Activated naive CD8-positive, alpha-beta T cell treated with anti-CD3 and anti-CD28 coated beads, Interleukin-2, amount 50 U/mL, for 16 hours (primary cell): Measurements from ENCODE around the gene DAPK2.
"Not testable (repeated sequence)": the region's sequence is repeated elsewhere in the genome, so short reads cannot be mapped to it uniquely, and the experiment has no call there.

Source experiments
- DNase-seq: peaks from one replicate; pipeline ENCODE4 v3.0.0-alpha.2; 2020; ENCODE audit warnings: low read depth, low spot score

Gene DAPK2

GRCh38 chr15:64046421-64047153 lies at the start of gene DAPK2:
TSS of gene DAPK2 (minus strand) at chr15:64046485. CDS start at chr15:64040261, 6,224 bp downstream.
- DNase-seq, result peak; percentile 24

- DNase-seq, result no peak
Measured at GRCh38 chr15:64095431-64095794, 49.1 kb upstream of the DAPK2 start.

- peak; percentile 81 for DNase-seq
Measured at GRCh38 chr15:64093627-64094417, 47.5 kb upstream of the DAPK2 start, which contains the start of gene CIAO2A. TSS of gene CIAO2A (minus strand) at chr15:64093838. CDS start at chr15:64093768, 70 bp downstream.

DNA sequence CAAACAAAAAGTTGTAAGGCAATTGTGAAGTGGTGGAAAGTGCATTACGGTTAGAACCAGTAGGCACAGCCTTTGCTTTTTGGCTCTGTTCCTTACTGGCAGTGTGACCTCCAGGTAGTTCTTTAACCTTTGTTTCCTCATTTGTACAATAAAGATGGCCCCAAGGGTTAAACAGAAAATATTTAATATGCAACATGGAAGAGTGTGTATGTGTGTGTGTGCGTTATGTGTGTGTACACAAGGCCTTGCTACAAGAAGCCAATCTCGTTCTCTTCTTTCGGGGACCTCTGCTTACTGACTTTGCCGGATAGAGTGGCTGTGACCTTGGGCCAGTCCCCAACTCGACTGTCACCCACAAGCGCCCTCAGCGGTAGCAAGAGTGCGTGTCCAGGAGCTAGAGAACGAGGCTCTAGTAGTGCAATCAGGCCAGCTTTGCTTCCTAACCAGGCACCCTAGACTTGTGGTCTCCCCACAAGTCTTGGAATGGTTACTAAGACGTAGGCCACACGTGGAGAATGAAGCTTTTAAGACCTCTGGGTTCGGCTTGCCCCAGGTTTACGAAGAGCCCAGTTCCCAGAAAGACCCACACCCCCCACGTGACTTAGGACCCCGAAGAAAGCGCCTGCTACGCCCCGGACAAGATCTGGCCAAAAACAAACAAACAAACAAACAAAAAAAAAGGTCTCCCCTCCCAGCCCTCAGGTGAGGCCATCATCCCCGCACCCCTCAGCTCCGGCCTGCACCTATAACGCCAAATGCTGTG lies 46.8 kb upstream of the DAPK2 start:
- no peak for DNase-seq

GRCh38 chr15:64092075-64092820 lies 46.0 kb upstream of the DAPK2 start:
- no peak for DNase-seq

GRCh38 chr15:64090527-64090926 lies 44.2 kb upstream of the DAPK2 start:
- DNase-seq, result no peak

DNA sequence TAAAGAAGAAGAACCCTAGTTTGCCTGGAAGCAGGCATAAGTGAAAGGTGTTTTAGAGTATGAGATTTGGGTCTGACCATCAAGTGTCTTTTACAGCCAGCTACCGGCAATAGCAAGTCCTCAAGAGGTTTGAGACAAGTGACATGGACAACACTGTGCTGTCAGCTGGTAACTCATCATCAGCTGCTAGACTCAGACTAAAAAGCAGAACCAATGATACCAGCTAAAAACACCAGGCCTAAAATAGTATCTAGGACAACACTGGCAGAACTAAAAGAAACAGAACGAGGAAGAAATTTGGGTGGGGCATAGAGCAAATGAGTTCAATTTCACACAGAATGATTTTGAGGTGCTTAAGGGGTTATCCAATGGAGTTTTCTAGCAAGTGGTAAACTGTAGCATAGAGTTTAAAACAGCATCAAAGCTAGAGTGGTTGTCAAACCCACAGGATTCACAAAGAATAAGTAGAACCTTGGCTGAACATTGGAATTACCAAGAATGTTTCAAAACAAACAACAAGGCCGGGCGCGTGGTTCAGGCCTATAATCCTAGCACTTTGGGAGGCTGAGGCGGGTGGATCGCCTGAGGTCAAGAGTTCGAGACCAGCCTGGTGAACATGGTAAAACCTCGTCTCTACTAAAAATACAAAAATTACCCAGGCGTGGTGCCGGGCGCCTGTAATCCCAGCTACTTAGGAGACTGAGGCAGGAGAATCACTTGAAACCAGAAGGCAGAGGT lies 43.4 kb upstream of the DAPK2 start:
- no peak for DNase-seq

DNA sequence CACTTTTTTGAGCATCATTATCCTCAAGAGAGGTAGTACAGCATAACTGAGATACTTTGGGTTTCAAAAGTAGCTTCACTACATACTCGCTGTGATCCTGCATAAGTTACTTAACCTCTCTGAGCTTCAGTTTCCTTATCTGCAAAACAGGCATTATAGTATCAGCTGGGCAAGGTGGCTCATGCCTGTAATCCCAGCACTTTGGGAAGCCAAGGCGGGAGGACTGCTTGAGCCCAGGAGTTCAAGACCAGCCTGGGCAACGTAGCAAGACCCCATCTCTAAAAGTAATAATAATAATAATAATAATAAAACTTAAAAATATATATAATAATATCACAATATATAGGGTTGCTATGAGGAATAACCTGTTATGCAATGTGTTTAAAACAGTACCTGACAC lies 36.5 kb upstream of the DAPK2 start:
- no peak for DNase-seq

DNA sequence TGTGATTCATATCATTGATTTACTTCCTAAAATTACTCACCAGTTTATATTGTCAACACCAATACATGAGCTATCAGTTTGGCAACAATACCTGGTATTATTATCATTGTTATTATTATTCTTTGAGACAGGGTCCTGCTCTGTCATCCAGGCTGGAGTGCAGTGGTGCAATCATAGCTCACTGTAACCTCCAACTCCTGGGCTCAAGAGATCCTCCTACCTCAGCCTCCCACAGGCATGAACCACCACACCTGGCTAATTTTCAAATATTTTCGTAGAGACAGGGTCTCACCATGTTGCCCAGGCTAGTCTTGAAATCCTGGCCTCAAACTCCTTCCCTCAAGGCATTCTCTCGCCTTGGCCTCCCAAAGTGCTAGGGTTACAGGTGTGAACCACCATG lies 27.2 kb upstream of the DAPK2 start:
- not testable (repeated sequence) for DNase-seq

- DNase-seq, result no peak
Measured at GRCh38 chr15:64072812-64073211, 26.5 kb upstream of the DAPK2 start.

GRCh38 chr15:64071931-64072765 lies 25.9 kb upstream of the DAPK2 start:
- DNase-seq, result no peak

- DNase-seq, result no peak
Measured at GRCh38 chr15:64070965-64071851, 24.9 kb upstream of the DAPK2 start.

GRCh38 chr15:64070106-64070505 lies 23.8 kb upstream of the DAPK2 start:
- no peak for DNase-seq

DNA sequence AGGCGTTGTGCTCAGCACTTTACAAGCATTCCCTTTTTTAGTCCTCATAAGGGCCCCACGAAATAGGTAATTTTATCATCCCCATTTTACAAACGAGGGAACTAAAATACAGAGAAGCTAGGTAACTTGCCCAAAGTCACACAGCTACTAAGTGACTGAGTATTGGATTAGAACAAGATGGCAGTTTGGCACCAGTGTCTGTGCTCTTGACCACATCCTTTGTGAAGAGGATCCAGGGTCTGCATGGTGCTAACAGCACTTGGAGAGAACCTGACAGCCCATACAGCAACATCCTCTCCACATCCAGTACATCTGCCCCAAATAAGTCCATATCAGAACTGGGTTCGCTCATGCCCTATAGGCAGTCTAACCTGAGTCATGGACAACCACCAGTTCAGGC lies 21.8 kb upstream of the DAPK2 start:
- no peak for DNase-seq

DNA sequence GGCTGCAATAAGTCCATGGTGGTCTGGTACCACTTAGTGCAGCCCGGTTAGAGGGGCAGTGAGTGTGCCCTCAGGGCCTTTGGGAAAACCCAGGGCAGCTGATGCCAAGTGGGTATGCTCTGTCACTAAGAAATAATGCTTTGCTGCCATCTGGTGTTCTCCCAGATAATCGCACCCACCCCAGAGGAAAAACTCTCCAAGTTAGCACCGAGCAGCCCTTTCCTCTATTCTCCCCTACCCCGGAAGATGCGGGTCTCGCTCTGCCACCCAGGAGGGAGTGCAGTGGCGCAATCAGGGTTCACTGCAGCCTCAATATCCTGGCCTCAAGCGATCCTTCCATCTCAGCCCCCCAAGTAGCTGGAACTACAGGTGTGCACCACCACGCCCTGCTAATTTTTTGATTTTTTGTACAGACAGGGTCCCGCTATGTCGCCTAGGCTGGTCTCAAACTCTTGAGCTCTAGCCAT lies 21.3 kb upstream of the DAPK2 start:
- DNase-seq, result peak; percentile 39

- no peak for DNase-seq
Measured at GRCh38 chr15:64066451-64066850, 20.2 kb upstream of the DAPK2 start.

DNA sequence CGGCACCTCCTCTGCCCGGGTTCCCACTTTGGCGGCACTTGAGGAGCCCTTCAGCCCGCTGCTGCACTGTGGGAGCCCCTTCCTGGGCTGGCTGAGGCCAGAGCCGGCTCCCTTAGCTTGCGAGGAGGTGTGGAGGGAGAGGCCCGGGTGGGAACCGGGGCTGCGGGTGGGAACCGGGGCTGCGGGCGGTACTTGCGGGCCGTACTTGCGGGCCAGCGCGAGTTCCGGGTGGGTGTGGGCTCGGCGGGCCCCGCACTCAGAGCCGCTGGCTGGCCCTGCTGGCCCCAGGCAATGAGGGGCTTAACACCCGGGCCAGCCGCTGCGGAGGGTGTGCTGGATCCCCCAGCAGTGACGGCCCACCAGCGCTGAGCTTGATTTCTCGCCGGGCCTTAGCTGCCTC lies 14.4 kb upstream of the DAPK2 start:
- no peak for DNase-seq

DNA sequence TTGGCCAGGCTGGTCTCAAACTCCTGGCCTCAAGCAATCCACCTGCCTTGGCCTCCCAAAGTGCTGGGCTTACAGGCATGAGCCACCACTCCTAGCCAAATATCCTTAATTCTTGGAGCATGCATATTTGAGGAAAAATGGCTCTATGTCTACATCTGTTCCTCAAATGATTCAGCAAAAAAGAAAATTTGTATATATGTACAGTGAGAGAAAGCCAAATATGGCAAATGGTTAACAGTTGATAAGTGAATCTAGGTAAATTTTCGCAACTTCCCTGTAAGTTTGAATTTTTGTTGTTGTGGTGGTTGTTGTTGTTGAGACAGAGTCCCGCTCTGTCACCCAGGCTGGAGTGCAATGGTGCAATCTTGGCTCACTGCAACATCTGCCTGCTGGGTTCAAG lies 12.8 kb upstream of the DAPK2 start:
- DNase-seq, result not testable (repeated sequence)

DNA sequence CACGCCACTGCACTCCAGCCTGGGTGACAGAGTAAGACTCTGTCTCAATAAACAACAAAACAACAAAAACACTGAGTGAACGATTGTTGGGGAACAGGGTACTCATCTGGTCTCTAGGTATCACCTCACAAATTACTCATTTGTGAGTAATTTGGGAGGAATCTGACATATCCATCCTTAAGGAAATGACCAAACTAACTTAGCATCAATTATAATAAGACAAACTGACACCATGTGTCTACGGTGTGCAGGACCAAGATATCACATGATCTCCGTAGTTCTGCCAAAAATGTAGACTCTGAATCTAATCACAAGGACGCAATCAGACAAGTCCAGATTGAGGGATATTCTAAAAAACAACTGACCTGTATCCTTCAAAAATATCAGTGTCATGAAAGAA lies 12.0 kb upstream of the DAPK2 start:
- no peak for DNase-seq
